Activated CD8-positive, alpha-beta memory T cell treated with anti-CD3 and anti-CD28 coated beads for 24 hours (primary cell): ENCODE data around the gene UNC93B1.
"Not testable (repeated sequence)": the region's sequence is repeated elsewhere in the genome, so short reads cannot be mapped to it uniquely, and the experiment has no call there.

Experiments
- DNase-seq: peaks from one replicate; pipeline ENCODE4 v3.0.0-alpha.2; 2020

UNC93B1 gene

DNA sequence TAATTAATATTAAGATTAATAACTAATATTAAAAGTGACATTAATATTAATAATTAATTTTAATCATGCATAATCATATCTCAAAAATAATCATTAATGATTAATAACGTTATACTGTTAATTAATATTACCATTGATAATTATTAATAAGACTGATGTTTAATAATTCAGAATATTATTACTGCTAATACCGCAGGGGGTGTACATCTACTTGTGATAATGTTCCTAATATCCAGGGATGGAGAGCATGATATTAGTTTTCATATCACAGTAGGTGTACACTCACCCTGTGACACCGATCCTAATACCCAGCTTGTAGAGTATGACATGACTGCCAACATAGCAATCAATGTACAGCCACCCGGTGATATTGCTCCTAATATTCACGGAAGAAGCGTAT lies 18.6 kb downstream of the UNC93B1 start:
- DNase-seq: not testable (repeated sequence)

DNA sequence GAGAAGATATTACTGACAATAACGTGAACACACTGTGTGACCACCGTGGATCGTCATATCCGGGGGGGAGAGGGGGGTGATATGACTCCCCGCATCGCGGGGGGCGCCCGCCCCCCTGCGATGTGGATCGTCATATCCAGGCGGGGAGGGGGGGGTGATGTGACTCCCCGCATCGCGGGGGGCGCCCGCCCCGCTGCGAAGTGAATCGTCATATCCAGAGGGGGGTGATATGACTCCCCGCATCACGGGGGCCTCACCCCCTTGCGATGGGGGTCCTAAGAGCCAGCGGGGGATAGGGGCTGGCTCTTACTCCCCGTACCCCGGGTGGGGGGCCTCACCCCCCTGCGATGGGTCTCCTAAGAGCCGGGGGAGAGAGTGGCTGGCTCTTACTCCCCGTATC lies 19.9 kb downstream of the UNC93B1 start:
- no peak for DNase-seq

DNA sequence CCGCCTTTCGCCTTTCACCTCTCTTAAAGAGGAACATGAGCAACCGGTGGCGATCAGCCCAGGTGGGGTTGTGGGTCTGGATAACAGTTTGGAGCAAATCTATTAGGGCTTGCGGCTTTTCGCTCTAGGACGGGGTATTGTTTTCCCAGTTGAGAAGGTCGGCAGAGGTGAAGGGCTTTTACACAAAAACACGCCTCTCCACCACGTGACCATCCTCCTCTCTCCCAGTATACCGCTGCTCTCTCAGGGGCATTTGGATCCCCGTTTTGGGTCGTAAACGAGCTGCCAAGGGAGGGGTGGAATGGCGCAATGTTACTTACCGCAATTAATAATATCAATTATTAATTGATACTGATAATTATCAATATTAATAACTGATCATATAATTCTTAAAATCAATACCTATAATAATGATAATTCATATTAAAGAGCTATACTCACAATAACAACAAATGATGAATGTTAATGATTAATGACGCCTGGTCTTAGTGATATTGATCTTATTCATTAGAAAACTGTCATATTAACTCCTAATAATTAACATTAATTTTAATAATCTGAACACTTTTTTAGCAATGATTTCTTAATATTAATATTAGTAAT lies 21.5 kb downstream of the UNC93B1 start:
- DNase-seq: not testable (repeated sequence)

- DNase-seq: not testable (repeated sequence)
Observed at GRCh38 chr11:67981226-67981625, 22.7 kb downstream of the UNC93B1 start.

GRCh38 chr11:67978766-67979418 lies 25.0 kb downstream of the UNC93B1 start:
- DNase-seq: not testable (repeated sequence)

DNA sequence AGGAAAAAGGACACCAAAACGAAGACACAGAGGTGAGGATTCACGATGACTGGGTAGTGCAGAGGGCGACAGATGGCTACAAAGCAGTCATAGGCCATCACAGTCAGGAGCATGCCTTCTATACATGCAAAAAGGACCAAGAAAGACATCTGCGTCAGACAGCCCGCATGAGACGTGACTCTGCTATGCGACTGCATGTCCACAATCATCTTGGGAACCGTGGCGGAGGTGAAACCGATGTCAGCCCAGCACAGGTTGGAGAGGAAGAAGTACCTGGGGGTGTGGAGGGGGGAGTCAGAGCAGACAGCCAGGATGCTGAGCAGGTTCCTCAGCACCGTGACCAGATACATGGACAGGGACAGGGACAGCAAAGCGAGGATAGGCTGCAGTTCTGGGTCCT lies 29.2 kb downstream of the UNC93B1 start:
- DNase-seq: not testable (repeated sequence)

DNA sequence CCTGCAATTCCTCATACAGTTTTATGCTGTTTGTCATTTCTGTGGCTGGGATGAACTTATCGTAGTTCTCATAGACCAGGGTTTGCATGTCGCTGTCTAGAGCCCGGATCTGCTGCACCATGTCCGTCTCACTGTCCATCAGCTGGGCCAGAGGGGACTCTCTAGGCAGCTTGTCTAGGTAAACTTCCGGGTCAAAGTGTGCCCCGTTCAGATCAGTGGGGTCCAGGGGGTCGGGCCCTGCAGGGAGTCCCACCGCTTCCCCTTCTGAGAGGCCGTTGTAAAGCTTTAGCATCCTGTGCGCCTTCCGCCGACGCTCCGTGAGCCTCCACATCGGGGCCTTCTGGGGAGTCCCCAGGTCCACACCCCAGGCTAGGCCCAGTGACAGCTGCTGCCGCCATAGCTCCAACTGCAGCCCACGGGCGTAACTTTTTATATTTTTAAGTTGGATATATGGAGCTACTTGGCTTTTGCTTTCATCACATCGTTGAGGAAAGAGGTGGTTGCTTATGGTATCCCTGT lies 38.0 kb downstream of the UNC93B1 start:
- DNase-seq: not testable (repeated sequence)

DNA sequence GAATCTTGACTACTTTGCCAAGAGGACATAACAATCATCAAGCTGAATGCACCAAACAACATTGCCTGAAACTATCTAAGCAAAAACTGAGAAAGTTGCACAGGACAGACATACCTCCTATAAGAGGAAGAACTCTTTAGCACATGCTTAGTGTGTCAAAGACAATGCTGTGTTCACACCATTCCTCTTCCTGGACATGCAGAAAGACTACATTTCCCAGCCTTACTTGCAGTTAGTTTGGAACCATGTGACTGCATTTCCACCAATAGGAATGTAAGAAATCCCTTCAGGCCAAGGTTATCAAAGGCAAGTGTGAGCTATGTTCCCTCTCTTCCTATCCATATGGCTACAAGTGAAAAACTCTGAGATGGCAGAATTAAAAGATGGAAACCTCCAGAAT lies 39.2 kb downstream of the UNC93B1 start:
- not testable (repeated sequence) for DNase-seq

- not testable (repeated sequence) for DNase-seq
Observed at GRCh38 chr11:67963879-67964278, 40.0 kb downstream of the UNC93B1 start.

DNA sequence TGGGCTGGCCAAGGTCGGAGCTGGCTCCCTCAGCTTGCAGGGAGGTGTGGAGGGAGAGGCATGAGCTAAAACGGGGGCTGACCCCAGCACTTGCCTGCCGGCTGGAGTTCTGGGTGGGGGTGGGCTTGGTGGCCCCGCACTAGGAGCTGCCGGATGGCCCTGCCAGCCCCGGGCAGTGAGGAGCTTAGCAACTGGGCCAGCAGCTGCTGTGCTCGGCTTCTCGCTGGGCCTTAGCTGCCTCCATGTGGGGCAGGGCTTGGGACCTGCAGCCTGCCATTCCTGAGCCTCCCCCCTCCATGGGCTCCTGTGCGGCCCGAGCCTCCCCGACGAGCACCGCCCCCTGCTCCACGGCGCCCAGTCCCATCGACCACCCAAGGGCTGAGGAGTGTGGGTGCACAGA lies 40.7 kb downstream of the UNC93B1 start:
- DNase-seq: not testable (repeated sequence)

- not testable (repeated sequence) for DNase-seq
Observed at GRCh38 chr11:67956236-67956635, 47.7 kb downstream of the UNC93B1 start.

DNA sequence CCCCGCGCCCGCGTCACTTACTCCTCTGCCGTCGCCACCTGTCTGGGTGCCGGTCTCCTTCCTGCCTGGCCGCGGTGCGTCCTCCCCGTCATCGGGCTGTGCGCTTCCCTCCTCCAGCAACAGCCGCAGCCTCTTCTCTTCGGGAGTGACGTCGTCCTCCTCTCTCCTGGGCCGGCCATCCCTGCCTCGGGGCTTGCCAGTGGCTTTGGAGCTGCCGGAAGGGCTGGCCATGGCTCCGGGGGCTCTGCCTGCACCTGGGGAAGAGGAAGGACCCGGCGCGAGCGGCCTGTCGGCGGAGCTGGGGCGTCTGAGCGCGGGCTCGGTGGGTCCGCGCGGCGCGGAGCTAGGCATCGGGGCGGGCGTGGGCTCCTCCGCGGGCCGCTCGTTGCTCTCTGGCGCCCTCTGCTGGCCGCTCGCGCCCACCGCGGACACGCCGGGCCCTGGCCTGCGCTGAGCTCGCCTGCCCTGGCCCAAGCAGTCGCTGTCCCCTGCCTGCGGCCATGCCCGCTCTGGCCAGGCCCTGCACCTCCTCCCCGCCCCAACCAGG lies 48.4 kb downstream of the UNC93B1 start:
- DNase-seq: peak; percentile 95

DNA sequence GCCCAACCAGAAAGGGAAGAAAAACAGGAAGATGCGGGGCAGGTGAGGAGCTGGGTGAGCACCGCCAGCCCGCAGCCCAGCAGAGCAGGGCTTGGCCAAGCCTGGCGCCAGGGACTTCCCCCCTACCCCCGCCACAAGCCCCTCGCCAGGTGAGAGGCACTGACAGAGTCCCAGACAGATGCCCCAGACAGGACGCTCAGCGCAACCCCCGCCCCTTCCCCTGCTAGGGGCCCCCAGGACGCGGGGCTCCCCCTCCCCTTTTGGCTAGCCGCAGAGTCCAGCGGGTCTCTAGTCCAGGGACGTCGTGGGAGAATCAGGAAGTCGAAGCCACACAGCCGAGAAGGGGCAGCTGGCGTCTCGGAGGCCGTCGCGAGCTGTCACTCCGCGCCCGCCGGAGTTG lies 48.9 kb downstream of the UNC93B1 start:
- not testable (repeated sequence) for DNase-seq

GRCh38 chr11:67954251-67954650 lies 49.6 kb downstream of the UNC93B1 start:
- not testable (repeated sequence) for DNase-seq

- not testable (repeated sequence) for DNase-seq
Observed at GRCh38 chr11:67950705-67951104, 53.2 kb downstream of the UNC93B1 start.

GRCh38 chr11:67947785-67948184 lies 56.1 kb downstream of the UNC93B1 start:
- DNase-seq: not testable (repeated sequence)

DNA sequence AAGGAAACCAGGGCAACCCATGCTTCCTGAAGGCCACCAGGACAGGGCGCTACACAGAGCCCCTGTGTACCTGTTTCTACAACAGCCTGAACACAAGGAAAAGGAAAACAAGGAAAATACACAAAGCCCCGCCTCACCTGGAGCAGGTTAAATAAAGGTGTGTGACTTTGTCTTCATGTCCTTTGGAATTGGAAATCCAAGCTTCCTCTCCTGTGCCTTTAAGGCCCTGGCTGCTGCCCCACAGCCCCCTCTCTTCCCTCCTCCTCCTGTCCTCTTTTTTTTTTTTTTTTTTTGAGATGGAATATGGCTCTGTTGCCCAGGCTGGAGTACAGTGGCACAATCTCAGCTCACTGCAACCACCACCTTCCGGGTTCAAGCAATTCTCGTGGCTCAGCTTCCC lies 57.5 kb downstream of the UNC93B1 start:
- not testable (repeated sequence) for DNase-seq

DNA sequence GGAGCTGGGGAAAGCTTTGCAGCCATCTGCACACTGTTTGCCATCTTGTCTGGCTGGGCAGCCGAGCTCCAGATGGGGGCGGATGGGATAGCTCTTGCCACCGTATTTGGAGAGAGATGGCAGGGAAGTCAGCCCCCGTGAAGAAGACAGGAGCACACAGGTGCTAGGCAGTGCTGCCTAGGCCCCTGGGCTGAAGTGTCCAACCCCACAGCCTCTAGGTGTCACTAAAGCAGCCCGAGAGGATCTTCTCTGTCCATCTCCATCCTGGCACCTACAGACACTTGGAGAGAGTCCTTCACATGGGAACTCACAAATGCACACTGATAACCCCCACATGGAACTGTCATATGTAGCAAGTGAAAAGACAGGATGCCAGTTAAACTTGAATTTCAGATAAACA lies 60.5 kb downstream of the UNC93B1 start:
- DNase-seq: not testable (repeated sequence)
